WI38 (cell line): ENCODE results near the gene CEP170B.

Source experiments
- H3K4me3 ChIP-seq: 2 replicates; pipeline ENCODE4 v1.5.1; 2011; ENCODE audit warnings: low read depth, mild to moderate bottlenecking, control low read depth, low read length
- TF ChIP-seq, protein P1 (sequence below): IDR thresholded peaks from 2 replicates; pipeline ENCODE4 v1.5.1; 2012; ENCODE audit warnings: low read depth, mild to moderate bottlenecking, control low read depth, low read length

Gene CEP170B

DNA sequence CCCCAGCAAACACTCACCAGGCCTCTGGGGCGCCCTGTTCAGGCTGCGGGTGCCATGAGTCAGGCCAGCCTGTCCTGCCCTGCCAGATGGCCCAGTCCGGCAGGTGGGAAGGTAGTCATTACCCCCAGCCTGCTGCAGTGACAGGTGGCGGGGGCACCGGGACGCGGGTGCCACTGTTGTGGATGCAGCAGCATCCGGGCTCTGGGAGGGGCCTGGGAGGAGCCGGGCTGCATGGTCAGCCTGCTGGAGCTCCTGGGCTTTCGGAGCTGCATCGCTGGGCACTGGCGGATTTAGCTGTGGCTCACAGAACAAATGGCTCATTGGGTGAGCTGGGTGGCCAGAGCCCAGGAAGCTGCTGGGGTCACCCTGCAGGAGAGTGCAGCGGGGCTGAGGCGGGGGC lies 13.5 kb downstream of the CEP170B start:
- H3K4me3 ChIP-seq: no peak overlapping the region

DNA sequence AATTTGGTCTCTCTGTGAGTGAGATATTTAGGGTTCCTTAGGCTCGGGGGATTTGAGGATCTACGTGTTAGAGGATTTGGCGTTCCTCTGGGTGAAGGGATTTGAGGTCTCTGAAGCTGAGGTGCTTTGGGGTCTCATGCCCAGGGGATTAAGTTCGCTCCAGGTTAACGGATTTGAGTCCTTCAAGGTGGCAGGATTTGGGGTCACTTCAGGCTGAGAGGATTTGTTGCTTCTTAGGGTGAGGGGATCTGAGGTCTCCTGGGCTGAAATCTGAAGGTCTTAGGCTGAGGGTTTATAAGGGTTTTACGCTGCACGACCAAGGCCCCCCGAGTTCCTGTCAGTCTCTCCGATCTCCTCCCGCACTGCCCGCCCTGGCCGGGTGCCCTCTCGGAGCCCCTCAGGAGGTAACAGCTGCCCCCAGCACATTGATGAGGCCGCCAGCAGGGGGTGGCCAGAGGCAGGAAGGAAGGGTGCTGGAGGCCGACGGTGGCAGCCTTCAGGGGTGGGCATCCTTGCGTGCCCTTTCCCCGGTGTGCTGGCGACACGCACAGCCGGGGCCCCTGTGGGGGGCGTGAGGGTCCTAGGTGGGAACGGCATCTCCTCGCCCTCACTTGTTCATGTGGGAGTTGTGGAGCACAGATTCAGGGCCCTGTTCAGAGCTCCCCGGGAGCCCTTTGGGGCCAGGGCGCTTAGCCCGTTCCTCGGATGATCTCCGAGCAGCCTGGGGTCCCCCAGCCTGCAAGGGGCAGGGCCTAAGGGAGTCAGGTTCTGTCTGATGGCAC lies 14.3 kb downstream of the CEP170B start:
- TF ChIP-seq, protein P1, sequence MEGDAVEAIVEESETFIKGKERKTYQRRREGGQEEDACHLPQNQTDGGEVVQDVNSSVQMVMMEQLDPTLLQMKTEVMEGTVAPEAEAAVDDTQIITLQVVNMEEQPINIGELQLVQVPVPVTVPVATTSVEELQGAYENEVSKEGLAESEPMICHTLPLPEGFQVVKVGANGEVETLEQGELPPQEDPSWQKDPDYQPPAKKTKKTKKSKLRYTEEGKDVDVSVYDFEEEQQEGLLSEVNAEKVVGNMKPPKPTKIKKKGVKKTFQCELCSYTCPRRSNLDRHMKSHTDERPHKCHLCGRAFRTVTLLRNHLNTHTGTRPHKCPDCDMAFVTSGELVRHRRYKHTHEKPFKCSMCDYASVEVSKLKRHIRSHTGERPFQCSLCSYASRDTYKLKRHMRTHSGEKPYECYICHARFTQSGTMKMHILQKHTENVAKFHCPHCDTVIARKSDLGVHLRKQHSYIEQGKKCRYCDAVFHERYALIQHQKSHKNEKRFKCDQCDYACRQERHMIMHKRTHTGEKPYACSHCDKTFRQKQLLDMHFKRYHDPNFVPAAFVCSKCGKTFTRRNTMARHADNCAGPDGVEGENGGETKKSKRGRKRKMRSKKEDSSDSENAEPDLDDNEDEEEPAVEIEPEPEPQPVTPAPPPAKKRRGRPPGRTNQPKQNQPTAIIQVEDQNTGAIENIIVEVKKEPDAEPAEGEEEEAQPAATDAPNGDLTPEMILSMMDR: no peak
- H3K4me3 ChIP-seq: no peak overlapping the region

More for the DNA sequence above, 13.5 kb downstream of the CEP170B start:
- TF ChIP-seq, protein P1: no peak

DNA sequence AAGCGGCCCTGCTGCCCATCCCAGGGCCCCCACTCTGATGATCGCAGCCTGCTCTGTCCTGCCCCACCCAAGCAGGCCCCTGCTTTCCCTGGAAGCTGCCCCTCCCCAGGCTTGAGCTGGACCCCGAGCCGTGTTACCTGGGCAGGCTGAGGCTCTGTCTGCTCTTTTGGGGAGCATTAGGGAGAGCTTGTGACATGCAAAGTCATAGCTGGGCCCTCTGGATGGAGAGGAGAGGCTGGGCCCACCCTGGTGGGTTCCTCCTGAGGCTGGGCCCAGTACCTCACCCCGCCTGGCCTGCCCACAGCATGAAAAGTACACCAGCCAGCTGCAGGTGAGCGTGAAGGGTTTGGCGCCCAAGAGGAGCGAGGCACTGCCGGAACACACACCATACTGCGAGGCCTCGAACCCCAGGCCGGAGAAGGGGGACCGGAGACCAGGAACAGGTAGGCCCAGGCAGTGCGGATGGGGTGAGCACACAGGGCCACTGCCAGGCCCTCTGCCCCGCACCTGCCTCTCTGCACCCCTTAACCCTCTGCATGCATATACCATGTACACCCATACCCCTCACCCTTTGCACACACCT lies 15.0 kb downstream of the CEP170B start:
- H3K4me3 ChIP-seq: no peak overlapping the region
- TF ChIP-seq, protein P1: no peak

DNA sequence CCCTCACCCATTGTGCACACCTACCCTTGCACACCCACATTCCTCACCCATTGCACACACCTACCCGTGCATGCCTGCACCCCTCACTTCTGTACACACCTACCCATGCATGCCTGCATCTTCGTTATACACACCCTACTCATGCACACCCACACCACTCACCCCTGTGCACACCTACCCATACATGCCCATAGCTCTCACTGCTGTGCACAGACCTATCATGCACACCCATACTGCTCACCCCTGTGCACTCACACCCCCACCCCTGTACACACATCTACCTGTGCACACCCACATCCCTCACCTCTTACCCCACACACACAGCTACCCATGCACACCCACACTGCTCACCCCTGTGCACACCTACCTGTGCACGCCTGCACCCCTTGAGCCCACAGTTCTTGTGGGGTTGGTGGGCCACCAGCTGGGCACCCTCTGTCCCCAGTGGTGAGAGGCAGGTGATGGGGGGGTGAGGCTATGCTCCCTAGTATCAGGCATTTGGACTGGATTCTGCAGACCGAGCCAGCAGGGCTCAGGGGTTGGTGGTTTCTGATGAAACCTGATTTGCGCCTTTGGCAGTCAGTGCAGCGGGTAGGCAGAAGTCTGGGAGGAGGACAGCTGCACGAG lies 15.6 kb downstream of the CEP170B start:
- no peak overlapping the region for H3K4me3 ChIP-seq
- TF ChIP-seq, protein P1: no peak

DNA sequence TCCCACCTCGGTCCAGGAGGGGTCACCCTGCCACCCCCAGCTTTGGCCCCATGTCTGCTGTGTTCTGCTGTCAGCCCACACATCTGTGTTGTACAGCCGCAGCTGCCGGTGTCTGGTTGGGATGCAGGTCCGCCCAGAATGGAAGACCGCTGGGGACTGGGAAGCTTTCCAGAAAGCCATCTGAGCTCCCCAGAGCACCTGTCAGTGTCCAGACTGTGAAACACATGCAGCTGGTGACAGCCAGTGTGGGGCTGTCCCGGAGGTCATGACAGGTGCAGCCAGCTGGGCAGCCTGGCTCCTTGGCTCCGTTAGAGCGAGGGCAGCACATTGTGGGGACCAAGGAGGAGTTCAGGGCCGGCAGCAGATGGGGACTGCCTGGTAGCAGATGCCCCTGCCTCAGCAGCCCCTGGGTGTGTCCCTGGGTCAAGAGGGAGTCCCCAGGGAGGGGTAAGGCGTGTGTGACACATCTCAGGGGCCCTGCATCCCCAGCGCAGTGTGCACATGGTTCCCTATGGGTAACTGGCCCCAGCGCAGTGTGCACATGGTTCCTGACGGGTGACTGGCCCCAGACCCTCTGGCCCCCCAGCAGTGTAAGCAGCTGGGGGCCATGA lies 16.4 kb downstream of the CEP170B start:
- H3K4me3 ChIP-seq: no peak overlapping the region
- TF ChIP-seq, protein P1: no peak

DNA sequence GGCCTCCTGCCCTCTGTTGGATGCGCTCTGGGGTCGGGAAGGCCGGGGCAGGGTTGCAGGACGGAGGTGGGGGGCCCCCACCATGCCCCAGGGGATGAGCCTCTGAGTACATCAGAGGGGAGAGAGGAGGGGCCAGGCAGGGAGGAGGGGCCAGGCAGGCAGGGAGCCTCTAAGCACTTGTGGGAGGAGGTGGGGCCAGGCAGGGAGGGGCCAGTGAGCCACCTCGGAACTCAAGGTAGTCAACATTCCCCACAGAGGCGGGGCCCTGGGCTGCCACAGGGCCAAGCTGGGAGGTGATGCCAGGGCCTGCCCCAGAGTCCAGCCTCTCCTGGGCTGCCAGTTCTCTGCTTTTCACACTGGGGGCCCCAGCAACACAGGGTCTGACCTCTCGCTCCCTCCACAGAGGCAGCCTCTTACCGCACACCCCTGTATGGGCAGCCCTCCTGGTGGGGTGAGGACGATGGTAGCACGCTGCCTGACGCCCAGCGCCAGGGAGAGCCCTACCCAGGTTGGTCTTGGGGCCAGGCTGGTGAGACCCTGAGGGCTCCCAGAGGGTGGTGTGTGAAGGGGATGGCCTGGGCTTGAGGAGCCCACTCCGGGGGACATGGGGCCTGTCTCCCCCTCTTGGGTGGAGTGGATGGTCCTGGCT lies 17.4 kb downstream of the CEP170B start:
- TF ChIP-seq, protein P1: no peak
- H3K4me3 ChIP-seq: no peak overlapping the region
